ENCODE measurements around the gene PCDHA12. TPM values are rescaled to one million over a fixed set of nuclear protein-coding genes. Genes with fewer than 3 reads are reported as not detected.
A peak's percentile ranks its signal among the peaks of the same experiment; 100 is the strongest.

The PCDHA12 gene
- total and polyA plus RNA-seq, 7 donors: 0.01 to 0.06 TPM; not detected in 5

- Histone ChIP-seq H3K27ac (no peak overlapping the region), H3K9me3 (peaks cover 8% of the 10 kb centered on the region), H3K4me3 (no peak overlapping the region), H3K27me3 (ENCODE audit: insufficient read depth in 3 of 3, low read length in 2 of 3) (peaks cover 0 to 3% (median 2%) of the 10 kb centered on the region in 3 donors), H3K4me1 (no peaks in the 10 kb centered on the region), H3K36me3 (ENCODE audit: insufficient read depth in 1 of 2, low read depth in 1 of 2) (no peaks in the 10 kb centered on the region)
- WGBS, 3 donors: 83 to 90% (median 83%) methylated on average over 1 of the region's 1 CpG
- DNase-seq (no peak), ATAC-seq (no peak)
- TF ChIP-seq, protein P1, sequence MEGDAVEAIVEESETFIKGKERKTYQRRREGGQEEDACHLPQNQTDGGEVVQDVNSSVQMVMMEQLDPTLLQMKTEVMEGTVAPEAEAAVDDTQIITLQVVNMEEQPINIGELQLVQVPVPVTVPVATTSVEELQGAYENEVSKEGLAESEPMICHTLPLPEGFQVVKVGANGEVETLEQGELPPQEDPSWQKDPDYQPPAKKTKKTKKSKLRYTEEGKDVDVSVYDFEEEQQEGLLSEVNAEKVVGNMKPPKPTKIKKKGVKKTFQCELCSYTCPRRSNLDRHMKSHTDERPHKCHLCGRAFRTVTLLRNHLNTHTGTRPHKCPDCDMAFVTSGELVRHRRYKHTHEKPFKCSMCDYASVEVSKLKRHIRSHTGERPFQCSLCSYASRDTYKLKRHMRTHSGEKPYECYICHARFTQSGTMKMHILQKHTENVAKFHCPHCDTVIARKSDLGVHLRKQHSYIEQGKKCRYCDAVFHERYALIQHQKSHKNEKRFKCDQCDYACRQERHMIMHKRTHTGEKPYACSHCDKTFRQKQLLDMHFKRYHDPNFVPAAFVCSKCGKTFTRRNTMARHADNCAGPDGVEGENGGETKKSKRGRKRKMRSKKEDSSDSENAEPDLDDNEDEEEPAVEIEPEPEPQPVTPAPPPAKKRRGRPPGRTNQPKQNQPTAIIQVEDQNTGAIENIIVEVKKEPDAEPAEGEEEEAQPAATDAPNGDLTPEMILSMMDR (IDR thresholded peaks at IDR 0.05): no peak
- intact Hi-C loops (cut with DNase I): no loop called here
Observed at GRCh38 chr5:140916325-140916724, 41.2 kb downstream of the PCDHA12 start.

GRCh38 chr5:140923601-140924000, 48.5 kb downstream of the PCDHA12 start:
- TF ChIP-seq, protein P1 (IDR thresholded peaks at IDR 0.05): no peak
- DNase-seq: no peak

DNA sequence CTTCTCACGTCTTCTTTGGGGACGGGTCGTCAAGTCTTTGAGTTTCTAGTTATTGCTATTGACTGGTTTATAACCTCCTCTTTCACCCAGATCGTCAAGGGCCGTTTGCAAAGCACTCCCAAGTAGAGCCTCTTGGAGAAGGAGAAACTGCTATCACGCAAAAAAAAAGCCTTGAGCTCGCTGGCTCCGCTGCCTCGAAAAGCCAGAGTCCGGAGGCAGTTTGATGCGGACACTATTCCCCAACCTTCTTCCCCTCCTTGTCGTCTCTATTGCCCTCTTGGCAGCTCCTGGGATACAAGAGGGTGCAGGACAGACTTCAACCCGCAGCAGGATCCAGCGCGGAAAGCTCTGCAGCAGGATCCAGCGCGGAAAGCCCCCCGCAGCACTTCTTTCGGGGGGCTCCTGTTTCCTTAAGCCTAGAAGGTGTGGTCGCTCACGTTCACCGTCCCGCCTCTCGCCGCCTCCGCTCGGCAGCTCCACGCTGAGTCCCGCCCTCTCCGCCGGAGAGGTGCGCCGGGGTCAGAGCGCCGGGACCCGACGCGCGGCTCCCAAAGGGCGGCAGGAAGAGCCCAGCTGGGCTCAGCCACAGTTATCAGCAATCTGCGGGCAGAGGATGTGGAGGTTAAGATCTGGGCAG, 50.8 kb downstream of the PCDHA12 start, which contains the start of gene PCDHAC1:
PCDHAC1 (plus strand) TSS at position 494 of the 637 bp plus-strand sequence. CDS start 594 bp downstream, outside the sequence.
- DNase-seq (no peak), ATAC-seq (peak in 3 of 4 donors; percentile 13 to 17 (median 13))
- Histone ChIP-seq H3K27me3 (ENCODE audit: insufficient read depth in 3 of 3, low read length in 2 of 3) (peaks cover 6 to 55% (median 13%) of the 10 kb centered on the region in 3 donors), H3K9me3 (no peaks in the 10 kb centered on the region), H3K27ac (no peak within 1 kb of the TSS), H3K4me3 (peak within 1 kb of the TSS; percentile 59), H3K36me3 (ENCODE audit: insufficient read depth in 1 of 2, low read depth in 1 of 2) (no peaks in the 10 kb centered on the region), H3K4me1 (no peaks in the 10 kb centered on the region)
- intact Hi-C loops (cut with DNase I): no loop called here
- 1 to 2% (median 1%) methylated on average over 41 of the region's 41 CpGs for WGBS, 3 donors
- TF ChIP-seq, protein P1 (IDR thresholded peaks at IDR 0.05): no peak

More at GRCh38 chr5:140923601-140924000, 48.5 kb downstream of the PCDHA12 start:
- WGBS, 3 donors: 53 to 57% (median 53%) methylated on average over 4 of the region's 4 CpGs
- Histone ChIP-seq H3K36me3 (ENCODE audit: insufficient read depth in 1 of 2, low read depth in 1 of 2) (no peaks in the 10 kb centered on the region), H3K4me3 (no peak overlapping the region), H3K9me3 (no peaks in the 10 kb centered on the region), H3K27me3 (ENCODE audit: insufficient read depth in 3 of 3, low read length in 2 of 3) (peaks cover 3 to 46% (median 10%) of the 10 kb centered on the region in 3 donors), H3K27ac (no peak overlapping the region), H3K4me1 (no peaks in the 10 kb centered on the region)
- intact Hi-C loops (cut with DNase I): no loop called here
- ATAC-seq: no peak

DNA sequence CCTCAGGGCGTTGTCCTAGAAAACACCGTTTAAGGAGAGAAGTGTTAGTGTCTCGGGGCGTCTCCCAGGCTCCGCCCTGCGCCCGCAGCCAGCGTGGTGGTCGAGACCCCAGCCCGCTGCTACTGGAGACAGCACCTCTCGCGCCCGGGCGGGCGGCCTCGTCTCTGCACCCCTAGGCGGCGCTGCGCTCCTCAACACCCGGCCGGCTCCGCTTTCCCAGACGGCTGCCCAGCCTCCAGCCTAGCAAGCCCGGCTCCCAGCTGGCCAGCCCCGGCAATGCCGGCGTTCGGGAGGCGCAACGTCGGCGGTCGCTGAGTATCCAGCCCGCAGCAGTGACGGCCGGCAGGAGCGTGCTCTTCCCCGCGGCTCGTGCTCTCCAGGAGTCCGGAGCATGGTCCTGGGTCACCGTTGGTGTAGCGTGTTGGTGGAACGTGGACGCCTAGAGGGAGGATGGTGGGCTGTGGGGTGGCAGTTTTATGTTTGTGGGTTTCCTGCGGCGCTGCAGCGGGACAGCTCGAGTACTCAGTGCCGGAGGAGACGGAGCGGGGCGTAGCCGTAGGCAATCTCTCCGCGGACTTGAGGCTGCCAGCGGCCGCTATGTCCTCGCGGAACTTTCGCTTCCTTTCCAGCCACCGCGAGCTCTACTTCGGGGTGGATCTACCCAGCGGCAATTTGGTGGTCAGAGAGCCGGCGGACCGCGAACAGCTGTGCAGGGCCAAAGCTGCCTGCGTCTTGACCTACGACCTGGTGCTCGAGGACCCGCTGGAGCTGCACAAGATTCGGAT, 51.5 kb downstream of the PCDHA12 start:
- H3K9me3 ChIP-seq: no peaks in the 10 kb centered on the region
- ATAC-seq (peak in 3 of 4 donors; percentile 61 to 78 (median 65)), DNase-seq (peak; percentile 72 to 80)
- H3K4me3 ChIP-seq: peak overlapping the region; percentile 59
- peaks cover 5 to 55% (median 13%) of the 10 kb centered on the region in 3 donors for H3K27me3 ChIP-seq (ENCODE audit: insufficient read depth in 3 of 3, low read length in 2 of 3)
- TF ChIP-seq, protein P1 (IDR thresholded peaks at IDR 0.05): peak; percentile 59
- no peaks in the 10 kb centered on the region for H3K36me3 ChIP-seq (ENCODE audit: insufficient read depth in 1 of 2, low read depth in 1 of 2)
- no peaks in the 10 kb centered on the region for H3K4me1 ChIP-seq
- 1% methylated on average over 73 to 74 of the region's 74 CpGs for WGBS, 3 donors
- intact Hi-C loops (cut with DNase I): no loop called here
- H3K27ac ChIP-seq: no peak overlapping the region

Data from psoas muscle (tissue), 8 donors.